GM23248 (cell line): Measurements from ENCODE around the gene ZNF546.

ENCODE experiments used
- EZH2 ChIP-seq: fragments of 200-600 bp; sonication (generic); IDR thresholded peaks from 2 replicates; pipeline ENCODE4 v1.6.1; 2018; ENCODE audit warnings: antibody characterized with exemption, mild to moderate bottlenecking; ENCODE audit not compliant: insufficient read depth, poor library complexity, severe bottlenecking
- EZH2phosphoT487 ChIP-seq: fragments of 200-600 bp; sonication (generic); IDR thresholded peaks from 2 replicates; pipeline ENCODE4 v1.6.1; 2018; ENCODE audit warnings: antibody characterized with exemption, moderate library complexity, mild to moderate bottlenecking, low read depth; ENCODE audit not compliant: insufficient read depth

- TF ChIP-seq EZH2phosphoT487 (no peak), EZH2 (no peak)
Measured at GRCh38 chr19:40009674-40010073, 12.8 kb downstream of the ZNF546 start.
